Large intestine (tissue), 3 donors: Measurements from ENCODE around the gene CYBA. TPM values are rescaled to one million over a fixed set of nuclear protein-coding genes. Genes with fewer than 3 reads are reported as not detected.
"Not testable (repeated sequence)": the region's sequence is repeated elsewhere in the genome, so short reads cannot be mapped to it uniquely, and the experiment has no call there.

Experiments used
- DNase-seq, 2 donors: peaks; one replicate each; pipeline versions ENCODE4 v3.0.0 to v3.0.0-alpha.2; 2013
- H3K27ac ChIP-seq: one replicate; pipeline ENCODE4 v1.5.1; 2013; ENCODE audit warnings: low read length
- H3K27me3 ChIP-seq: 2 replicates; pipeline ENCODE4 v1.6.1; 2013; ENCODE audit warnings: low read length; ENCODE audit not compliant: control insufficient read depth, insufficient read depth
- H3K36me3 ChIP-seq: 2 replicates; pipeline ENCODE4 v1.6.1; 2013; ENCODE audit warnings: low read length; ENCODE audit not compliant: control insufficient read depth, insufficient read depth
- H3K4me1 ChIP-seq: one replicate; pipeline ENCODE4 v1.6.1; 2013; ENCODE audit warnings: low read length; ENCODE audit not compliant: control insufficient read depth, insufficient read depth
- H3K4me3 ChIP-seq: one replicate; pipeline ENCODE4 v1.5.1; 2013; ENCODE audit warnings: low read length
- H3K9me3 ChIP-seq: one replicate; pipeline ENCODE4 v1.6.1; 2013; ENCODE audit warnings: mild to moderate bottlenecking, low read depth, low read length, moderate library complexity; ENCODE audit not compliant: control insufficient read depth
- WGBS: methylation state at CpG from one replicate; pipeline ENCODE4 v1.1.5; 2013; ENCODE audit warnings: low lambda C conversion rate; ENCODE audit not compliant: insufficient coverage; 5-methylcytosine and 5-hydroxymethylcytosine counted together
- polyA plus RNA-seq: library from polyadenylated mRNA; unstranded; fragments of 120-200 nt; gene quantifications from one replicate; pipeline ENCODE4 v1.2.1, GENCODE V29; 2013

CYBA gene
- polyA plus RNA-seq, 1 donor: 195 TPM

GRCh38 chr16:88677721-88678120 lies 26.9 kb upstream of the CYBA start:
- DNase-seq: no peak
- H3K27ac ChIP-seq: no peak overlapping the region
- H3K9me3 ChIP-seq: no peaks in the 10 kb centered on the region
- no peaks in the 10 kb centered on the region for H3K4me1 ChIP-seq
- H3K4me3 ChIP-seq: no peak overlapping the region
- no peaks in the 10 kb centered on the region for H3K36me3 ChIP-seq
- no CpG with 5 or more reads among the region's 13 CpGs for WGBS
- peaks cover 29% of the 10 kb centered on the region for H3K27me3 ChIP-seq

GRCh38 chr16:88676502-88677242 lies 25.8 kb upstream of the CYBA start:
- WGBS: no CpG with 5 or more reads among the region's 22 CpGs
- no peak overlapping the region for H3K4me3 ChIP-seq
- DNase-seq: no peak
- no peaks in the 10 kb centered on the region for H3K36me3 ChIP-seq
- no peaks in the 10 kb centered on the region for H3K9me3 ChIP-seq
- H3K27me3 ChIP-seq: peaks cover 23% of the 10 kb centered on the region
- no peaks in the 10 kb centered on the region for H3K4me1 ChIP-seq
- H3K27ac ChIP-seq: no peak overlapping the region

- Histone ChIP-seq H3K27ac (no peak overlapping the region), H3K36me3 (no peaks in the 10 kb centered on the region), H3K27me3 (peaks cover 13% of the 10 kb centered on the region), H3K4me1 (no peaks in the 10 kb centered on the region), H3K4me3 (no peak overlapping the region), H3K9me3 (no peaks in the 10 kb centered on the region)
- no CpG with 5 or more reads among the region's 19 CpGs for WGBS
- no peak for DNase-seq
Measured at GRCh38 chr16:88673716-88674379, 23.0 kb upstream of the CYBA start.

GRCh38 chr16:88672776-88673175 lies 21.9 kb upstream of the CYBA start:
- Histone ChIP-seq H3K4me3 (no peak overlapping the region), H3K9me3 (no peaks in the 10 kb centered on the region), H3K4me1 (no peaks in the 10 kb centered on the region), H3K27me3 (peaks cover 2% of the 10 kb centered on the region), H3K27ac (no peak overlapping the region), H3K36me3 (no peaks in the 10 kb centered on the region)
- DNase-seq: no peak
- WGBS: no CpG with 5 or more reads among the region's 11 CpGs

- Histone ChIP-seq H3K4me3 (no peak overlapping the region), H3K9me3 (no peaks in the 10 kb centered on the region), H3K4me1 (no peaks in the 10 kb centered on the region), H3K36me3 (no peaks in the 10 kb centered on the region), H3K27ac (no peak overlapping the region), H3K27me3 (no peaks in the 10 kb centered on the region)
- DNase-seq: no peak
- no CpG with 5 or more reads among the region's 23 CpGs for WGBS
Measured at GRCh38 chr16:88671806-88672205, 21.0 kb upstream of the CYBA start.

- H3K27ac ChIP-seq: no peak overlapping the region
- H3K4me1 ChIP-seq: no peaks in the 10 kb centered on the region
- WGBS: no CpG with 5 or more reads among the region's 10 CpGs
- DNase-seq: no peak
- no peaks in the 10 kb centered on the region for H3K9me3 ChIP-seq
- no peaks in the 10 kb centered on the region for H3K27me3 ChIP-seq
- no peak overlapping the region for H3K4me3 ChIP-seq
- no peaks in the 10 kb centered on the region for H3K36me3 ChIP-seq
Measured at GRCh38 chr16:88669980-88670379, 19.1 kb upstream of the CYBA start.

- not testable (repeated sequence) for H3K4me1 ChIP-seq, H3K9me3 ChIP-seq, H3K27ac ChIP-seq, H3K27me3 ChIP-seq, H3K36me3 ChIP-seq, DNase-seq, H3K4me3 ChIP-seq
- WGBS: no CpG with 5 or more reads among the region's 8 CpGs
Measured at GRCh38 chr16:88669493-88669892, 18.6 kb upstream of the CYBA start.

- no peaks in the 10 kb centered on the region for H3K27me3 ChIP-seq
- no CpG with 5 or more reads among the region's 5 CpGs for WGBS
- no peak overlapping the region for H3K27ac ChIP-seq
- H3K4me1 ChIP-seq: peaks cover 3% of the 10 kb centered on the region
- H3K36me3 ChIP-seq: no peaks in the 10 kb centered on the region
- H3K9me3 ChIP-seq: no peaks in the 10 kb centered on the region
- no peak overlapping the region for H3K4me3 ChIP-seq
- no peak for DNase-seq
Measured at GRCh38 chr16:88667461-88667860, 16.6 kb upstream of the CYBA start.

- peaks cover 10% of the 10 kb centered on the region for H3K4me1 ChIP-seq
- no peaks in the 10 kb centered on the region for H3K27me3 ChIP-seq
- no peaks in the 10 kb centered on the region for H3K36me3 ChIP-seq
- H3K4me3 ChIP-seq: no peak overlapping the region
- WGBS: no CpG with 5 or more reads among the region's 3 CpGs
- H3K27ac ChIP-seq: no peak overlapping the region
- H3K9me3 ChIP-seq: no peaks in the 10 kb centered on the region
- no peak for DNase-seq
Measured at GRCh38 chr16:88665570-88665969, 14.7 kb upstream of the CYBA start.

- no peaks in the 10 kb centered on the region for H3K9me3 ChIP-seq
- no peaks in the 10 kb centered on the region for H3K27me3 ChIP-seq
- H3K27ac ChIP-seq: no peak overlapping the region
- no peak for DNase-seq
- 100% methylated on average over 1 of the region's 4 CpGs for WGBS
- H3K36me3 ChIP-seq: no peaks in the 10 kb centered on the region
- peaks cover 10% of the 10 kb centered on the region for H3K4me1 ChIP-seq
- no peak overlapping the region for H3K4me3 ChIP-seq
Measured at GRCh38 chr16:88665148-88665547, 14.3 kb upstream of the CYBA start.
